ENCODE results near the gene GABRR2. TPM values are rescaled to one million over a fixed set of nuclear protein-coding genes. Genes with fewer than 3 reads are reported as not detected.

GABRR2 gene
- total RNA-seq, 2 experiments from 2014 or later = 0.30 to 0.77 TPM

Other genes with a start within 250 kb of the GABRR2 start
- gene PNRC1, start 234.5 kb downstream of the GABRR2 start, total RNA-seq = 100 to 1,000 TPM in 1 of 2 experiments, 10 to 100 TPM in 1; 95.0 to 111 TPM
- gene SRSF12, start 197.2 kb downstream of the GABRR2 start, total RNA-seq = not detected
- 10 to 100 TPM; 15.5 to 17.4 TPM for gene PM20D2, start 169.2 kb downstream of the GABRR2 start, total RNA-seq
- gene GABRR1, start 97.9 kb downstream of the GABRR2 start, total RNA-seq = not detected
- gene UBE2J1, start 37.4 kb upstream of the GABRR2 start, total RNA-seq = 10 to 100 TPM; 25.9 to 30.9 TPM
- gene RRAGD, start 97.0 kb upstream of the GABRR2 start, total RNA-seq = 1 to 10 TPM; 8.8 TPM
- 1 to 10 TPM; 3.3 to 4.8 TPM for gene ANKRD6, start 117.9 kb upstream of the GABRR2 start, total RNA-seq

Data from activated CD4-positive, alpha-beta T cell treated with anti-CD3 and anti-CD28 coated beads, Interleukin-2, amount 10 ng/mL, durations not matched to agents 7 days and 5 days (primary cell).